H1 (cell line): ENCODE data around the gene C15orf39. TPM values are rescaled to one million over a fixed set of nuclear protein-coding genes. Genes with fewer than 3 reads are reported as not detected.

Experiments
- CTCF ChIA-PET: fragments of 300-600 bp; sonication (Branson Sonifier 250); formaldehyde crosslinking; loops from one replicate; lab custom pipeline; 2021; ENCODE audit not compliant: partially characterized antibody; lab: Charles Lee
- POLR2A ChIA-PET: fragments of 300-600 bp; sonication (Branson Sonifier 250); formaldehyde crosslinking; loops from one replicate; lab custom pipeline; 2021; ENCODE audit warnings: inconsistent platforms; ENCODE audit not compliant: partially characterized antibody; lab: Charles Lee
- DNase-seq, 2 experiments: peaks; one replicate each; pipeline versions ENCODE4 v3.0.0 to v3.0.0-alpha.2; 2010 to 2022; ENCODE audit warnings: low spot score in 2 of 2, low read depth in 1 of 2, mixed read lengths in 1 of 2
- FAIRE-seq: peaks from 2 replicates; lab custom pipeline; 2011; peaks lifted over from hg19 to GRCh38; lab: Jason Lieb, UNC
- H2AFZ ChIP-seq: 2 replicates; pipeline ENCODE4 v1.8.1; 2012; ENCODE audit warnings: low read length, inconsistent platforms
- H2AK5ac ChIP-seq: 2 replicates; pipeline ENCODE4 v1.6.1; 2013; ENCODE audit warnings: low read depth, low read length
- H2BK120ac ChIP-seq: replicated peaks from 2 replicates; pipeline ENCODE3; 2013; ENCODE audit warnings: low read depth, low read length, inconsistent platforms
- H2BK12ac ChIP-seq: 2 replicates; pipeline ENCODE4 v1.6.1; 2013; ENCODE audit warnings: low read depth, low read length
- H2BK15ac ChIP-seq: 2 replicates; pipeline ENCODE4 v1.6.1; 2013; ENCODE audit warnings: low read length
- H2BK20ac ChIP-seq: 2 replicates; pipeline ENCODE4 v1.6.1; 2013; ENCODE audit warnings: low read length
- H2BK5ac ChIP-seq: 2 replicates; pipeline ENCODE4 v1.6.1; 2013; ENCODE audit warnings: low read depth, low read length
- H3K14ac ChIP-seq: 2 replicates; pipeline ENCODE4 v1.6.1; 2013; ENCODE audit warnings: inconsistent platforms; ENCODE audit not compliant: insufficient read length
- H3K18ac ChIP-seq: 2 replicates; pipeline ENCODE4 v1.6.1; 2013; ENCODE audit warnings: low read length; ENCODE audit errors: extremely low read depth
- H3K23ac ChIP-seq: 2 replicates; pipeline ENCODE4 v1.6.1; 2013; ENCODE audit warnings: inconsistent platforms; ENCODE audit not compliant: insufficient read length
- H3K23me2 ChIP-seq: 2 replicates; pipeline ENCODE4 v1.6.1; 2013; ENCODE audit warnings: low read depth, low read length
- H3K27ac ChIP-seq: 2 replicates; pipeline ENCODE4 v1.6.1; 2011; ENCODE audit warnings: low read depth, low read length, inconsistent platforms
- H3K27me3 ChIP-seq, 4 experiments: replicated peaks in 1 of 4; 1 replicate in 1 of 4; 2 replicates in 3 of 4; pipeline versions ENCODE4 v1.6.1 to v1.8.1; 2011 to 2013; ENCODE audit warnings: low read length in 3 of 4, mild to moderate bottlenecking in 3 of 4, inconsistent platforms in 2 of 4, mixed read lengths in 2 of 4, moderate library complexity in 1 of 4; ENCODE audit not compliant: control insufficient read depth in 3 of 4, insufficient read depth in 3 of 4; ENCODE audit errors: extremely low read depth in 1 of 4
- H3K36me3 ChIP-seq, 4 experiments: 2 replicates each; pipeline versions ENCODE4 v1.6.1 to v1.8.1; 2011 to 2013; ENCODE audit warnings: mild to moderate bottlenecking in 4 of 4, low read length in 3 of 4, moderate library complexity in 2 of 4, control low read depth in 1 of 4, inconsistent platforms in 1 of 4; ENCODE audit not compliant: insufficient read depth in 4 of 4, control insufficient read depth in 2 of 4
- H3K4ac ChIP-seq: replicated peaks from 2 replicates; pipeline ENCODE3; 2013; ENCODE audit warnings: low read length, low read depth, mixed read lengths, inconsistent platforms; ENCODE audit not compliant: insufficient read length
- H3K4me1 ChIP-seq, 4 experiments: replicated peaks in 1 of 4; 1 replicate in 1 of 4; 2 replicates in 3 of 4; pipeline versions ENCODE4 v1.6.1 to v1.8.1; 2011 to 2013; ENCODE audit warnings: low read length in 3 of 4, inconsistent platforms in 2 of 4, mixed read lengths in 1 of 4; ENCODE audit not compliant: insufficient read depth in 4 of 4, control insufficient read depth in 3 of 4
- H3K4me2 ChIP-seq, 2 experiments: 2 replicates each; pipeline versions ENCODE4 v1.6.1 to v1.8.1; 2011 to 2013; ENCODE audit warnings: low read depth in 2 of 2, low read length in 2 of 2, control low read depth in 1 of 2, inconsistent platforms in 1 of 2, mild to moderate bottlenecking in 1 of 2; ENCODE audit not compliant: insufficient read depth in 1 of 2
- H3K4me3 ChIP-seq, 4 experiments: fragments of 200-600, 300-600 bp in 1 of 4; sonication (generic), shearing (Covaris generic), sonication (Bioruptor Twin) in 1 of 4; 2 replicates each; pipeline versions ENCODE4 v1.5.1 to v1.8.1; 2011 to 2016; ENCODE audit warnings: low read length in 4 of 4, low read depth in 3 of 4, control low read depth in 2 of 4, inconsistent platforms in 2 of 4, mild to moderate bottlenecking in 2 of 4, mixed read lengths in 1 of 4, moderate library complexity in 1 of 4; ENCODE audit not compliant: insufficient read depth in 2 of 4; ENCODE audit errors: extremely low read depth in 1 of 4
- H3K56ac ChIP-seq: replicated peaks from 2 replicates; pipeline ENCODE3; 2013; ENCODE audit warnings: low read depth, mild to moderate bottlenecking, mixed read lengths, low read length, inconsistent platforms; ENCODE audit not compliant: insufficient read length
- H3K79me1 ChIP-seq: 2 replicates; pipeline ENCODE4 v1.6.1; 2013; ENCODE audit warnings: low read depth, low read length, control low read depth
- H3K79me2 ChIP-seq, 2 experiments: 2 replicates each; pipeline versions ENCODE4 v1.6.1 to v1.8.1; 2012 to 2013; ENCODE audit warnings: low read length in 2 of 2, mild to moderate bottlenecking in 2 of 2, inconsistent platforms in 1 of 2; ENCODE audit not compliant: insufficient read depth in 2 of 2, control insufficient read depth in 1 of 2
- H3K9ac ChIP-seq, 4 experiments: replicated peaks in 1 of 4; 1 replicate in 1 of 4; 2 replicates in 3 of 4; pipeline versions ENCODE4 v1.6.1 to v1.8.1; 2011 to 2013; ENCODE audit warnings: low read depth in 3 of 4, low read length in 3 of 4, control low read depth in 2 of 4, mild to moderate bottlenecking in 2 of 4, moderate library complexity in 2 of 4, inconsistent platforms in 1 of 4; ENCODE audit errors: extremely low read depth in 1 of 4
- H3K9me3 ChIP-seq, 2 experiments: 2 replicates each; pipeline versions ENCODE4 v1.6.1 to v1.8.1; 2012 to 2013; ENCODE audit warnings: mild to moderate bottlenecking in 2 of 2, moderate library complexity in 2 of 2, control low read depth in 1 of 2, inconsistent platforms in 1 of 2, low read depth in 1 of 2, low read length in 1 of 2, mixed read lengths in 1 of 2; ENCODE audit not compliant: insufficient read depth in 2 of 2
- H4K20me1 ChIP-seq, 2 experiments: replicated peaks in 1 of 2; 2 replicates each; pipeline versions ENCODE3 to v1.8.1; 2011 to 2013; ENCODE audit warnings: inconsistent platforms in 2 of 2, low read length in 2 of 2, mild to moderate bottlenecking in 1 of 2; ENCODE audit not compliant: insufficient read depth in 2 of 2, control insufficient read depth in 1 of 2
- H4K5ac ChIP-seq: 2 replicates; pipeline ENCODE4 v1.6.1; 2013; ENCODE audit warnings: low read length, low read depth, mixed read lengths, inconsistent platforms; ENCODE audit not compliant: insufficient read length
- H4K8ac ChIP-seq: 2 replicates; pipeline ENCODE4 v1.8.0; 2013; ENCODE audit warnings: mild to moderate bottlenecking, moderate library complexity, low read length, inconsistent platforms; ENCODE audit not compliant: insufficient read depth; ENCODE audit errors: extremely low read depth
- H4K91ac ChIP-seq: replicated peaks from 2 replicates; pipeline ENCODE3; 2013; ENCODE audit warnings: low read length, mixed read lengths, inconsistent platforms; ENCODE audit not compliant: insufficient read length
- TEAD4 ChIP-seq: IDR thresholded peaks from 2 replicates; pipeline ENCODE4 v1.6.1; 2012; ENCODE audit warnings: low read depth, low read length, inconsistent platforms, mixed read lengths
- WGBS, 2 experiments: shearing (Covaris generic) in 1 of 2; methylation state at CpG; one replicate each; pipeline versions ENCODE4 v1.1.6 to v1.1.7; 2013 to 2015; ENCODE audit warnings: low lambda C conversion rate in 2 of 2, mixed read lengths in 2 of 2, inconsistent platforms in 1 of 2, low coverage in 1 of 2, missing lambda C conversion rate in 1 of 2; ENCODE audit not compliant: insufficient replicate concordance in 2 of 2, insufficient coverage in 1 of 2, insufficient read length in 1 of 2; ENCODE audit errors: extremely low coverage in 1 of 2, missing lambda C conversion rate in 1 of 2; 5-methylcytosine and 5-hydroxymethylcytosine counted together
- polyA plus RNA-seq, 7 experiments: library from polyadenylated mRNA; depleted of rRNA in 3 of 7; stranded (reverse) in 5 of 7; unstranded in 2 of 7; fragments of >200 nt in 5 of 7; fragments of 200-250 nt in 2 of 7; gene quantifications; 1 replicate in 5 of 7; 2 replicates in 1 of 7; 4 replicates in 1 of 7; pipeline versions ENCODE4 v1.2.1 to v1.2.3, GENCODE V29; 2011 to 2013; ENCODE audit warnings: missing spikeins in 2 of 7, mixed read lengths in 2 of 7
- total RNA-seq: library from RNA; stranded (reverse); fragmentation: NEBNext Ultra II Directional; extraction: Animal tissue kit (Norgen Biotek cat#: 25700); gene quantifications from 2 replicates; pipeline ENCODE4 v1.2.1, GENCODE V29; 2021

Gene C15orf39
- total and polyA plus RNA-seq, 2 of the 8 experiments (the other 6 are each of a cell fraction or from before 2014, with no cell fraction given): 13.8 to 38.5 TPM

DNA sequence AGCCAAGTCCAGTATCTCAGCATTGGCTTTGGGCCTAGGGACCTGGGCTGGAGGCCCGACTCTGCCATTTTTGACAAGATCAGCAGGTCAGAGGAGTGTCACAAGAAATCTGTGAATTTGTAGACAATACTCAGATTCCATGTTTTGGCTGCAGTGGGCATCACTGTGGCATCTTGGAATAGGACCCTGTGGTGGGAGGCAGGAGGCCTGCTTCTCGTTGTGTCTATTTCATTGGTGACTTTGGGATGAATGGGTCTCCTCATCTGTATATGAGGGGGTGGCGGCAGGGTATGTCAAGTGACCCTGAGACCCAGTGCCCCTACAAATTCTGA, 3.3 kb downstream of the C15orf39 start:
- Histone ChIP-seq H3K23me2 (peaks cover 17% of the 10 kb centered on the region; the same call in 1 of the 2 replicates), H3K9me3 (no peaks in the 10 kb centered on the region), H3K18ac (no peak overlapping the region), H3K4ac (no peak overlapping the region), H2BK120ac (no peak overlapping the region), H4K91ac (no peak overlapping the region), H3K27ac (no peak overlapping the region), H3K79me1 (peaks cover 12% of the 10 kb centered on the region), H3K79me2 (peaks cover 19 to 69% of the 10 kb centered on the region in 2 experiments; a peak in 3 of 4 replicates), H2AFZ (no peak overlapping the region), H2BK12ac (no peak overlapping the region), H3K36me3 (peaks cover 14 to 26% (median 23%) of the 10 kb centered on the region in 4 experiments; a peak in 7 of 8 replicates), H2BK15ac (no peak overlapping the region), H3K4me2 (no peak overlapping the region), H2AK5ac (no peak overlapping the region), H3K9ac (no peak overlapping the region), H4K8ac (no peak overlapping the region), H3K4me1 (peaks cover 0 to 33% (median 19%) of the 10 kb centered on the region in 4 experiments; a peak in 6 of 7 replicates), H3K27me3 (peaks cover 0 to 6% (median 2%) of the 10 kb centered on the region in 4 experiments; a peak in 1 of 7 replicates), H3K23ac (no peak overlapping the region), H4K5ac (no peak overlapping the region), H3K4me3 (peak overlapping the region in 2 of 4 experiments; percentile 11 to 15; a peak in 1 of 8 replicates), H4K20me1 (peaks cover 51 to 52% of the 10 kb centered on the region in 2 experiments), H2BK20ac (no peak overlapping the region), H3K14ac (no peak overlapping the region), H3K56ac (no peak overlapping the region), H2BK5ac (no peak overlapping the region)
- ChIA-PET POLR2A (interaction anchor here (0.9 to 4.0 kb wide), 5 partner anchors 22 to 248 kb away, joined by 3 to 22 read pairs (median 4); partner anchors contain the start of gene RPP25), CTCF (interaction anchor here (1.0 to 7.6 kb wide), 16 partner anchors 9 to 437 kb away, joined by 3 to 97 read pairs (median 6); no protein-coding TSS in a partner anchor)
- FAIRE-seq (no peak), DNase-seq (no peak)
- WGBS, 2 experiments: 63% methylated on average over 3 of the region's 3 CpGs; no CpG with 5 or more reads in 1 of the 2 experiments
- TF ChIP-seq TEAD4: no peak
